Measurements from ENCODE around the gene CSNK1G1.

Gene CSNK1G1

DNA sequence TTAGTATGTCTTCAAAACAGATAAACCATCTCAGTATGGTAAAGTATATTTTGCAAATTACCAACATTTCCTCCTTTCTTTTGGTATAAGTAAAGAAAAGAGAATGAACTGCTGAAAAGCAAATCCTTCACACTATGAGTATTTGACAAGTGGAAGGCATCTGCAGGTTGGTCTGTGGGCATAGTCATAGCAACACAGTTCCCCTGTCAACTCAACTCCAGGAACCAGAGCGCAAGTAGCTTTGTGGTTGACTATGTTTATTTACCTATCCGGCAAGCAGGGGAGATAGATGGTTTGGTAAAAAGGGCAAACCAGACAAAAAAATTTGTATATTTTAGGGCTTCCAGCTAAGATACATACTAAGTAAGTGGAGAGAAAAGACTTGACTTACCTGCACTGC is 104.9 kb downstream of the CSNK1G1 start:
- Histone ChIP-seq H3K27me3 (no peaks in the 10 kb centered on the region), H3K9me3 (no peaks in the 10 kb centered on the region), H3K4me3 (no peak overlapping the region), H3K36me3 (peaks cover 0 to 5% (median 0%) of the 10 kb centered on the region in 3 donors), H3K4me1 (peaks cover 0 to 11% (median 10%) of the 10 kb centered on the region in 4 donors), H3K27ac (no peak overlapping the region)
- DNase-seq, result no peak
- intact Hi-C loops (cut with DNase I; ENCODE audit: low total_unique reads), result no loop called here
- TF ChIP-seq, protein P1, sequence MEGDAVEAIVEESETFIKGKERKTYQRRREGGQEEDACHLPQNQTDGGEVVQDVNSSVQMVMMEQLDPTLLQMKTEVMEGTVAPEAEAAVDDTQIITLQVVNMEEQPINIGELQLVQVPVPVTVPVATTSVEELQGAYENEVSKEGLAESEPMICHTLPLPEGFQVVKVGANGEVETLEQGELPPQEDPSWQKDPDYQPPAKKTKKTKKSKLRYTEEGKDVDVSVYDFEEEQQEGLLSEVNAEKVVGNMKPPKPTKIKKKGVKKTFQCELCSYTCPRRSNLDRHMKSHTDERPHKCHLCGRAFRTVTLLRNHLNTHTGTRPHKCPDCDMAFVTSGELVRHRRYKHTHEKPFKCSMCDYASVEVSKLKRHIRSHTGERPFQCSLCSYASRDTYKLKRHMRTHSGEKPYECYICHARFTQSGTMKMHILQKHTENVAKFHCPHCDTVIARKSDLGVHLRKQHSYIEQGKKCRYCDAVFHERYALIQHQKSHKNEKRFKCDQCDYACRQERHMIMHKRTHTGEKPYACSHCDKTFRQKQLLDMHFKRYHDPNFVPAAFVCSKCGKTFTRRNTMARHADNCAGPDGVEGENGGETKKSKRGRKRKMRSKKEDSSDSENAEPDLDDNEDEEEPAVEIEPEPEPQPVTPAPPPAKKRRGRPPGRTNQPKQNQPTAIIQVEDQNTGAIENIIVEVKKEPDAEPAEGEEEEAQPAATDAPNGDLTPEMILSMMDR (IDR thresholded peaks at IDR 0.05), result no peak

DNA sequence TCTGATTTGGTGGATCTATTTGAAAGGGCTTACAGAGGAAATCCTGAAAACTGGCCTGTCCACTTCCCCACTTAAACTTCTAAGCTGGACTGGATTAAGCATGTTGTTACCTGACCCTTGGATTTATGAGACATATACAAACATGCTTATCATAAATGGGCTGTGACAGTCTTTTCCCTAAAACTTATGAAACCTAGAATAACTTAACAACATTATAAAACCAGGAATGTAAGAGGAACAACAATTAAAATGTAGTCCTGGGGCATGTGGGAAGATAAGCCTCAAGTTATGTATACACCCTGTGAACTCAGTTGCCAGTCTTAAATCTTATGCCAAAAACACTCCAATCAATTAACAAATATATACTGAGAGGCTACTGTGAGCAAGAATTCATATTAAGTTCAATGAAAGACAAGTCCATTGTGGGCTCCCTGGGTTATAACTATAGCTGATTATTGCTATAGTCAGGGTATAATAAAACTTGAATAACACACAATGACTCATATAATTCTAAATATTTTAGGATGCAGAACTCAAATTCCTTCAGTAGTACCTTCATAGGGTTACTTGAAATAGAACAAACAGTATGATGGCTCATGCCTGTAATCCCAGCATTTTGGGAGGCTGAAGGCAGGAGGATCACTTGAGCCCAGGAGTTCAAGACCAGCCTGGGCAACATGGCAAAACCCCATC is 105.9 kb downstream of the CSNK1G1 start:
- Histone ChIP-seq H3K9me3 (no peaks in the 10 kb centered on the region), H3K27ac (no peak overlapping the region), H3K27me3 (no peaks in the 10 kb centered on the region), H3K36me3 (peaks cover 0 to 5% (median 0%) of the 10 kb centered on the region in 3 donors), H3K4me1 (peaks cover 0 to 11% (median 10%) of the 10 kb centered on the region in 4 donors), H3K4me3 (no peak overlapping the region)
- DNase-seq, result no peak
- intact Hi-C loops (cut with DNase I; ENCODE audit: low total_unique reads), result no loop called here
- TF ChIP-seq, protein P1 (IDR thresholded peaks at IDR 0.05), result no peak

DNA sequence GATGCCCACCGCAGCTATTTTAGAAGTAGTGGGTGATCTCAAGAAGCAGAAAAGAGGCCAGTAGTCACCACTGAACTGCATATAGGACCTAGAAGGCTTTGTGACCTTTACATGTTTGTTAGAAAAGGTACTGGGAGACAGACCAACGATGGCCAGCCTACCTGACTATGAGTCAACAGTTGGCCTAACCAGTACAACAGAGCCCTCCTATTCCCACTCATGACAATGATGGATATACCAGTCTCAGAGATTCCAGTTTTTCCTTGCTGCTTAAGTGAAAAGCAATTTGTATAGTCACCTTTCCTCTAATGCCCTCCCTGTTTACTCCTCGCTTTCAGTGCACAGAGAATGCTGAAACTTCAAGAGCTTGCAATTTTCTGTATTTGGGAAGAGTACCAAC is 106.6 kb downstream of the CSNK1G1 start:
- H3K27me3 ChIP-seq, result no peaks in the 10 kb centered on the region
- H3K36me3 ChIP-seq, result peaks cover 0 to 5% (median 0%) of the 10 kb centered on the region in 3 donors
- H3K9me3 ChIP-seq, result no peaks in the 10 kb centered on the region
- intact Hi-C loops (cut with DNase I; ENCODE audit: low total_unique reads), result no loop called here
- no peak overlapping the region for H3K27ac ChIP-seq
- peaks cover 0 to 11% (median 10%) of the 10 kb centered on the region in 4 donors for H3K4me1 ChIP-seq
- TF ChIP-seq, protein P1 (IDR thresholded peaks at IDR 0.05), result no peak
- no peak overlapping the region for H3K4me3 ChIP-seq
- DNase-seq, result no peak

DNA sequence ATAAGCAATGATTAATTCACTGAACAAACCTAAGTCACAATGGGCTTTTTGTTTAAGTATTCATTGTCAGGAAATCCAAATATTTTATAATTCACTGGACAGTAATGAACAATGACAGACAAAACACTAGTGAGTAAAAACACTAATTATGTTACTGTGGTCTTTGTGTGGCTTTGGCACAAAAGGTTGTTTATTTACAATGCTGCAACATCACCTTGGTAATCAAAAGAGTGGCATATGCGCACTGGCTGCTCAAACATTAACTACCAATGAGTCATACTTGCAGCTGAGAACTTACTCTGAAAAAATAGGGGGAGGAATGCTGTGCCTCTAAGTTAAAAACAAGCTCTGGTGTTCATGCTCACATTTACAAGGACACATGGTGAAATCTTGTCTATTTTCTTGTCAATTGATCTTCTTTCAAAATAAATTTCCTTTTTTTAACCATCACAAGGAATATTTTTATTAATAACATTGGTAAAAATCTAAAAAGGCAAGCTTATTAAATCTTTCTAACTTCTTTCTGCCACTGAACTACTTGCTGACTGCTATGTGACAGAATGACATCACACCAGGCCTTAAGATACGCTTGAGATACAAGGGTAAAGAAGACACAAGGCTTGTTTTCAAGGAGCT is 107.9 kb downstream of the CSNK1G1 start:
- peaks cover 0 to 11% (median 10%) of the 10 kb centered on the region in 4 donors for H3K4me1 ChIP-seq
- DNase-seq, result no peak
- peaks cover 0 to 5% (median 0%) of the 10 kb centered on the region in 3 donors for H3K36me3 ChIP-seq
- TF ChIP-seq, protein P1 (IDR thresholded peaks at IDR 0.05), result no peak
- H3K9me3 ChIP-seq, result no peaks in the 10 kb centered on the region
- peak overlapping the region; percentile 45 to 58 for H3K27ac ChIP-seq
- no peak overlapping the region for H3K4me3 ChIP-seq
- no peaks in the 10 kb centered on the region for H3K27me3 ChIP-seq
- intact Hi-C loops (cut with DNase I; ENCODE audit: low total_unique reads), result no loop called here

DNA sequence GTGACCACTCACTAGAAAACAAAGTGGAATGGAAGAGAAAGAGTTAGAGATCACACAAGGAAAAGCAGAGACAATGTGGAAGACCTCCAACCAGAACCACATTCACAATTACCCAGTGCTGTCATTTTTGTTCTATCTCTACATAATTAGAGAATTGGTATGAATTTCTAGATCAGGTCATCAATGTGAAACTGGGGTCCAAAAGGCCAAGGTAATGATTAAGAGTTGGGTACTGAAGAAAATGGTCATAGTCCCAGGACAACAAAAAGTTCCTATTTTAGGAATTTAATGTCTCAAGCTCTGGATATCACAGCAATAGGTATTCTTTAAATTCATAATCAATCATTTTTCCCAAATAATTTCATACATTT is 108.5 kb downstream of the CSNK1G1 start:
- H3K27me3 ChIP-seq, result no peaks in the 10 kb centered on the region
- H3K4me1 ChIP-seq, result peaks cover 0 to 11% (median 10%) of the 10 kb centered on the region in 4 donors
- TF ChIP-seq, protein P1 (IDR thresholded peaks at IDR 0.05), result no peak

More for the DNA sequence above, 108.5 kb downstream of the CSNK1G1 start:
- DNase-seq, result no peak
- intact Hi-C loops (cut with DNase I; ENCODE audit: low total_unique reads), result no loop called here
- Histone ChIP-seq H3K9me3 (no peaks in the 10 kb centered on the region), H3K4me3 (no peak overlapping the region), H3K36me3 (peaks cover 0 to 5% (median 0%) of the 10 kb centered on the region in 3 donors), H3K27ac (peak overlapping the region; percentile 45 to 58)
